NCI-H748 treated with DMSO at 0.1 percent for 48 hours (cell line): Measurements from ENCODE around the gene PRKCE.

Experiments
- DNase-seq: peaks from one replicate; lab custom pipeline; 2025; lab: John Stamatoyannopoulos, UW

Gene PRKCE

DNA sequence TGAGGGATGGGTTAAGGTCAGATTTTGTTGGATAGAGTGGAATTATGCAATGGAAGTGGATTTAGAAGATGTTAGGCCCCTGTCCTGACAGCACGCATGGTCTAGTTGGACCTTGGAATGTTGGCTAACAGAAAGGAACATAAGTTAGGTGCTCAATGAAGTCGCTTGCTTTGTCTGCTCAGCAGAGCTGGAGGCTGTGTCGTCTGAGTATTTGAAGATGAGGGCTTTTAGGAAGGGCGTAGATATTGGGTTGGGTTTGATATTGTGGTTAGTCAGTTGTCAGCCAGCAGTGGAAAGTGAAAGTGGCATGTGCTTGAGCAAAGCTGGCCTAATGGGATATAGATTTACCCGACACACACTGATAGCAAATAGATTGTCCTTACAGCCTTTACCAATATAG, 239.3 kb downstream of the PRKCE start:
- DNase-seq = no peak

DNA sequence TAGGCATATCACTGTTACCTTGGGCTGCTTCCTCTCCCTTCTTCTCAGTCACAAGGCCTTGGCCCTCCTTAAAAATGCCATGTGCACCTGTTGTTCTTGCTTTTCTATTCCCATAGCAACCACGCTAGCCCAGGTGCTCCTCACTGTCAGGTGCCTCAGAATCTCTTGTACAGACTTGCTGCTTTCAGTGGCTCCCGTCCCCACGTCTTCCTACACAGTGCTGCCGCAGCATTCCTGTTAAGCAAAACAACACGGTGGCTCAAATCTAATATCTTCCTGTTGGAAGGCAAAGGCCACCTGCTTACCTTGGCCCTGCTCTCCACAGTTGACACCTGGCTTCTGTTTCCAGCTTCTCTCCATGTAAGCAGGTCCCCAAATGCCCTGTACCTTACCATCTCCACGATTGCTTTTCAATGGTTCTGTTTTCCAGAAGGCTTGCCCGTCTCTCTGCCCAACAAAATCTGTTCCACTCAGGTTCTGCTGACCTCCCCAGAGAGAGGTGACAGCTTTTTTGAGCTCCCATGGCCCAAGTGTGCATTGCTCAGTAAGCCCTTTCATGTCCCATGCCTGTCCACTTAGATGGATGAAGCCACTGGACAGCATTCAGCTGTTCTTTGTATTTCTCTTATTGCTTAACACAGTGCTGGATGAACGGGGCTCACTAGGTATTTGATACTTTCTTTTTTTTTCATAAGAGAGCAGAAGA, 240.4 kb downstream of the PRKCE start:
- DNase-seq = no peak

GRCh38 chr2:45892425-45892745, 240.9 kb downstream of the PRKCE start:
- DNase-seq = no peak

- no peak for DNase-seq
Measured at GRCh38 chr2:45892757-45893156, 241.3 kb downstream of the PRKCE start.

- DNase-seq = no peak
Measured at GRCh38 chr2:45894211-45894610, 242.7 kb downstream of the PRKCE start.

GRCh38 chr2:45895241-45895861, 243.9 kb downstream of the PRKCE start:
- DNase-seq = no peak

DNA sequence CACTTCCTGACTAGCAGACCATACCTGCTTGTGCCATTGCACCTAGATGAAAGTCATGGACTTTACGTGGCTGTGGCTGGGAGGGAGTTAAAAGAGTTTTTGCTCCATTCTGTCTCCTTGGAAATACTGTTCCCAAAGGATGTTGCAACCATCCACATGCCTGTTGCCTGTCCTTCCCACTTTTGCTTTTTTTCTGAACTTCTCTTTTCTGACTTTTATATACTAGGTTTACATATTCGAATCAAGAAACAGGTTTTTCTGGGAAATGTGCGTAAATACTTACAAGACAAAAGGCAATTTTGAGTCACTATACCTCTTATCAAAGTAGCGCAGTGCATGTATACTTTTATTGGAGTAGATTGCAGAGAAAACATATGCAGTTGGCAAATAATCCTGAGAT, 244.8 kb downstream of the PRKCE start:
- no peak for DNase-seq

DNA sequence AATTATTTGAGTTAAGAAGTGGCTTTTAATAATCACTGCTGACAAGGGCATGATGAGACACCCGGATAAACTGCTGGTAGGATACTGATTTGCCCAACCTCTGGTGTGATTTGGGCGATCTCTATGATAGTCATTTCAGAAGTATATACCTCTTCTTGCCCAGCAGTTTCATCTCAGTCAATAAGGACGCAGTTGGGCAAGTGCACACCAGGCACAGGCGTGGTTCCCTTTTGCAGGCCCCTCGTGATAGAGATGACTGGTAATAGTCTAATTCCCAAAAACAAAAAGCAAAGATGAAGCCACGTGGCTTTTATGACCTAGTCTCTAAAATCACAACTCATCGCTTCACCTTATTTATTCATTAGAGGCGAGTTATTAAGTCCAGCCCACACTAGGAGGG, 246.4 kb downstream of the PRKCE start:
- no peak for DNase-seq

DNA sequence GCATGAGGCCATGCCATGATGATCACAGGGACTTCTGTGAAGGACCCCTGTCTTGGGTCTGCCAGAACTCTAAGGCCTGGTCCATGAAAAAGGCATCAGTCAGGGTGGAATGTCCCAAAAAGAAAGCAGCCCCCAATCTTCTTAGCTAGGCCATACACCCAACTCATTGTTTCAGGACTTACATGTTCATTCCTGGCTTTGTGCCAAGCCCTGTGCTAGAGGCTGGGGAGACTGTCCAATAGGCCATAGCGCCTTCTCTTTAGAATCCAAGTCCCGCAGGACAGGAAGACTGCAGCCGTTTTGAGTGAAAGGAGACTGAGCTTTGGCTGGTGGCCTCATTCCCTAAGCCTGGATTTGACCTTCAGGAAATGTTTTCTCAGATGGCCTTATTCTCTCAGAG, 247.3 kb downstream of the PRKCE start:
- DNase-seq = no peak

DNA sequence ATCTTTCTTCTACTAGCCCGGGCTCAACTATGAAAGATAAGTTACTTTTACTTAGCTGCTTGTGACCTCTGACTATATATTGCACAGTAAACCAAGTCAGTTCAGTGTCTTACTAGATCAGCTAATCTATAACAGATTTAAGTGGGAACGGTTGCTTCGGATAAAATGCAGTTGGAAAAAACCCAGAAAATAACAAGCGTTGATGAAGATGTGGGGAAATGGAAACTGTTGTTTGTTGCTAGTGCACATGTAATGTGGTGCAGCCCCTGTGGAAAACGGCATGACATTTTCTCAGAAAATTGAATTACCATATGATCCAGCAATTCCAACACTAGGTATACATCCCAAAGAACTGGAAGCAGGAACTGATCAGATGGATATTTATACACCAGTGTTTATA, 248.5 kb downstream of the PRKCE start:
- DNase-seq = no peak

- no peak for DNase-seq
Measured at GRCh38 chr2:45901468-45902032, 250.1 kb downstream of the PRKCE start.

- no peak for DNase-seq
Measured at GRCh38 chr2:45902380-45902779, 250.9 kb downstream of the PRKCE start.

DNA sequence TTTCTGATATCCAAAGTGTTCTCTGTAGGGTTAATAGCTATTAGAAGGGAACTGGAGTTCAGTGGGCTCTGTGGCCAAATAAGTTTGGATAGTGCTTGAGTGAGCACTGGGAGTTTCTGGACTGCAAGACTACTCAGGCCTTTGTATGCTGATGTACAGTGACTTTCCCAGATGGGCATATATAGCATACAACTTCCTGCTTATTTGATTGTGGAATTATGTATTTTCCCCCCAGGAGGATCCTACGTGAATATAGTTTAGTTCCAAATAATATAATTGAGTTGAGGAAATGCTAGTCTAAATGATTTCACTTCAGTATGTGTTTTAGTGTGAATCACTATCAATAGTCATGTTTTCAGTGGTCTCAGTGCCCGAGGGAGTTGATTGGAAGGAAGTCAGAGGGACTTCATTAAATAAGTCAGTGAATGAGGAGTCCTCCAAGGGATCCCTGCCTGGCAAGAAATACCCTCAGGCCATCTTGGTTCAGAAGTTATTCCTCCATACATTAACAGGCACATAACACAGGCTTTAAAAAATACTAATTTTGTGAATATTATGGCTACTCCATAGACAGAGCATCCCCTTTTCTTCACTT, 251.4 kb downstream of the PRKCE start:
- no peak for DNase-seq

GRCh38 chr2:45904267-45904945, 252.9 kb downstream of the PRKCE start:
- DNase-seq = no peak

DNA sequence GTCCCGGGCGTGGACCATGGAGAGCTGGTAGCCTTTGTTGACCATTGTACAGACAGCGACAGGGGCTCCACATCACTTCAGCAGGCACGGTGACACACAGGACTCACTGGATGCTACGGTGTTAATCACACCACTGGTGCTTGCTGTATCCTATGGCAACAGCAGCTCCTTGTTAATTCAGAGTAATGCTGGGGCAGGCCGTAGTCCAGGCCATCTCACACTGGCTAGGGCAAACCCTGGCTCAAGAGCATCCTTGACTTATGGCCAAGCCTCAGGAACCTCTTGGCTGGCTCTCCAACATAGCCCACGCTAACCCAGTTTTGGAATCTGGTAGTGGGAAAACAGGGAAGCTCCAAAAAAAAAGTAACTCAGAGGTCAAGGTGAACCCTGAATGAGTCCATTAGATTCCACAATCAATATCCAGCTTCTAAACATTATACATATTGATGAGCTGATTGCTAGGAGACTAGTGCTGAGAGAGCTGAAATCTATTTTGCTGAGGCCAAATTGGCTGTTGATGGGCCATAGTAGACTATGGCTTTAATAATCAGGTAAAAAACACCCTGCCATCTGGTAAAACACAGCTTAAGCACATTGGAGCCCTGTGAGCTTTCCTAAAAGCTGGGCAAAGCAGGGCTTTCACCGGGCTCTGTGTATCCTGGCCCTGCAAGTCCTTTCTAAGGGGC, 253.6 kb downstream of the PRKCE start:
- no peak for DNase-seq

DNA sequence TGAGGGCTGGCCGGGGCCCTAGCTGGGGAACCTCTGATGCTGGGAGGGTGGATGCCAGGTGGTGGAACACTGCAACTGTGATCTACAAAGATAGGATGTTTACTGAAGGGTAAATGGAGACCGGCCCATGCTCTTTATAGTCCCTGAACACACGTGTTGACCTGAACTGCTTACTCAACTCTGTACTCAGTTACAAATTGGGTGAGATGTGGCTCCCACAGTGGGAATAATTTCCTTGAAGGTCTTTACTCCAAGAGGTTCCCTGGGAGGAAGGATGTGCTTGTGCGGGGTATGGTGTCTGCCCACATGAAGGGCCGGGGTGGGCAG, 254.1 kb downstream of the PRKCE start:
- DNase-seq = no peak

DNA sequence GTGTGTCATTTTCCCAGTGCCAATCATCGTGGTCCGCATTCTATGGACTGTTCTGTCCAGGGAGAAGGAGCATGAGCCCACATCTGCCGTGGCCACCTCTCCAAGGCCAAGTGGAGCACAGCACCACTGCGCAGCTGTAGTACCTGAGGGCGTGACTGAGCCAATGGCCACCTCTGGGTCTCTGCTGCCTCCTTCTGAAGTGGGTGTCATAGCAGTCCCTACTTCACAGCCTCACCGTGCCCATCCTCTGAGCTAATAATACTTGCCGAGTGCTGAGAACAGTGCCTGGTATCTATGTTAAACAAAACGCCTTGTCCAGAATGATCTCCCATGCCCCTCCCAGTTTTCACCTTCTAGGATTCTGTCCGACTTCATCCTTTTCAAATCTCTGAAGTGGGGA, 256.1 kb downstream of the PRKCE start:
- DNase-seq = no peak

- no peak for DNase-seq
Measured at GRCh38 chr2:45908316-45909170, 257.1 kb downstream of the PRKCE start.

GRCh38 chr2:45909171-45909565, 257.7 kb downstream of the PRKCE start:
- DNase-seq = no peak

DNA sequence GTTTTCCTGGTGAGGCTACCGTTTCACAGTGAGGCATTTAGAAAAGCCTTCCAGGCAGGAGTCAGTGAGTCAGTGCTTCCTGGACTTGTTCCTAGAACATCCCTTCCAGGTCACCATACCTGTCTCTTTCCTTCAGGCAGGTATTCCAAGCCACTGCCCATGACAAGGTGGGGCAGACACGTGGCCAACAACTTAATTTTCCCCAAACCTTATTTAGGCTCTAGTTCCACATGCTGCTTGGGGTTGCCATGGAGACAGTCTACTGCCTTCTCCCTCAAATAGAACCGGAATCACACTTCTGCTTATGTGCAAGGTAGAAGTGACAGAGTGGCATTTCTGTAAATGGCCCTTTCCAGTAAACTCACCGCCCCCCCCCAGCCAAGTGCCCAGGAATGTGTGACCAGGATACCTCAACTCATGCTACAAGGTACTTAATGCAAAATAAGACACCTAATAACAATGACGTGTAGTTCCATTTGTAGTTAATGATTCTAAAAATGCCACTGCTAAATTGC, 258.3 kb downstream of the PRKCE start:
- no peak for DNase-seq

- no peak for DNase-seq
Measured at GRCh38 chr2:45910473-45911060, 259.1 kb downstream of the PRKCE start.
